ENCODE data around the gene CD276.

The CD276 gene

GRCh38 chr15:73704869-73705645 lies 20.9 kb downstream of the CD276 start:
- no peak for TF ChIP-seq ZFX (IDR thresholded peaks at IDR 0.05)
- TF ChIP-seq CTCF (conservative IDR thresholded peaks at IDR 0.05) = peak; percentile 92
- H3K27ac ChIP-seq = no peak overlapping the region

- TF ChIP-seq ZFX (IDR thresholded peaks at IDR 0.05) (no peak), CTCF (conservative IDR thresholded peaks at IDR 0.05) (no peak)
- H3K27ac ChIP-seq = no peak overlapping the region
Measured at GRCh38 chr15:73708691-73709090, 24.5 kb downstream of the CD276 start.

- no peak for TF ChIP-seq ZFX (IDR thresholded peaks at IDR 0.05)
- no peak for TF ChIP-seq CTCF (conservative IDR thresholded peaks at IDR 0.05)
- peak overlapping the region; percentile 18; the same call in 1 of the 2 replicates for H3K27ac ChIP-seq
Measured at GRCh38 chr15:73709241-73709640, 25.1 kb downstream of the CD276 start.

- TF ChIP-seq ZFX (IDR thresholded peaks at IDR 0.05) = no peak
- no peak for TF ChIP-seq CTCF (conservative IDR thresholded peaks at IDR 0.05)
- peak overlapping the region; percentile 18; the same call in 1 of the 2 replicates for H3K27ac ChIP-seq
Measured at GRCh38 chr15:73709686-73710085, 25.5 kb downstream of the CD276 start.

GRCh38 chr15:73710321-73710720 lies 26.1 kb downstream of the CD276 start:
- no peak for TF ChIP-seq ZFX (IDR thresholded peaks at IDR 0.05)
- TF ChIP-seq CTCF (conservative IDR thresholded peaks at IDR 0.05) = no peak
- H3K27ac ChIP-seq = no peak overlapping the region

- no peak for TF ChIP-seq ZFX (IDR thresholded peaks at IDR 0.05)
- TF ChIP-seq CTCF (conservative IDR thresholded peaks at IDR 0.05) = no peak
Measured at GRCh38 chr15:73711526-73711925, 27.3 kb downstream of the CD276 start.

GRCh38 chr15:73712107-73712506 lies 27.9 kb downstream of the CD276 start:
- no peak overlapping the region for H3K27ac ChIP-seq
- TF ChIP-seq ZFX (IDR thresholded peaks at IDR 0.05) (no peak), CTCF (conservative IDR thresholded peaks at IDR 0.05) (no peak)

More at GRCh38 chr15:73711526-73711925, 27.3 kb downstream of the CD276 start:
- H3K27ac ChIP-seq = no peak overlapping the region

Data from C4-2B (cell line).